Measurements from ENCODE around the gene ASIC2. TPM values are rescaled to one million over a fixed set of nuclear protein-coding genes. Genes with fewer than 3 reads are reported as not detected.

ASIC2 gene
- total RNA-seq, 2 experiments from 2014 or later, result not detected

- H3K9me3 Mint-ChIP-seq, result no peaks in the 10 kb centered on the region
- no peak overlapping the region for H3K4me3 Mint-ChIP-seq
- H3K27ac Mint-ChIP-seq, result no peak overlapping the region
- intact Hi-C loops (cut with micrococcal nuclease), result no loop called here
- peaks cover 14% of the 10 kb centered on the region for H3K27me3 Mint-ChIP-seq
- no peaks in the 10 kb centered on the region for H3K4me1 Mint-ChIP-seq (ENCODE audit: low read depth)
- POLR2A ChIA-PET, result no interaction called here
- no peak for TF ChIP-seq CTCF (IDR thresholded peaks at IDR 0.05)
- no peak for ATAC-seq
- no peak for DNase-seq
- CTCF ChIA-PET, result interaction anchor here (1.4 kb wide), 1 partner anchor 22 kb away, joined by 4 read pairs; no protein-coding TSS in a partner anchor
- H3K36me3 Mint-ChIP-seq (ENCODE audit: low read depth), result no peaks in the 10 kb centered on the region
Observed at GRCh38 chr17:33071656-33072055, 221.4 kb downstream of the ASIC2 start.

- Mint-ChIP-seq H3K9me3 (peaks cover 2% of the 10 kb centered on the region), H3K4me1 (ENCODE audit: low read depth) (no peaks in the 10 kb centered on the region), H3K4me3 (no peak overlapping the region), H3K27me3 (peaks cover 3% of the 10 kb centered on the region), H3K27ac (no peak overlapping the region), H3K36me3 (ENCODE audit: low read depth) (no peaks in the 10 kb centered on the region)
- no peak for ATAC-seq
- ChIA-PET CTCF (no interaction called here), POLR2A (no interaction called here)
- intact Hi-C loops (cut with micrococcal nuclease), result no loop called here
- TF ChIP-seq CTCF (IDR thresholded peaks at IDR 0.05), result no peak
- DNase-seq, result no peak
Observed at GRCh38 chr17:33057564-33057963, 235.5 kb downstream of the ASIC2 start.

GRCh38 chr17:33056399-33057146 is 236.5 kb downstream of the ASIC2 start:
- intact Hi-C loops (cut with micrococcal nuclease), result no loop called here
- POLR2A ChIA-PET, result no interaction called here
- Mint-ChIP-seq H3K4me3 (no peak overlapping the region), H3K36me3 (ENCODE audit: low read depth) (no peaks in the 10 kb centered on the region), H3K27ac (no peak overlapping the region), H3K4me1 (ENCODE audit: low read depth) (no peaks in the 10 kb centered on the region), H3K27me3 (peaks cover 3% of the 10 kb centered on the region), H3K9me3 (peaks cover 2% of the 10 kb centered on the region)
- ATAC-seq, result no peak
- CTCF ChIA-PET, result no interaction called here
- DNase-seq, result no peak
- no peak for TF ChIP-seq CTCF (IDR thresholded peaks at IDR 0.05)

GRCh38 chr17:33055746-33056145 is 237.3 kb downstream of the ASIC2 start:
- Mint-ChIP-seq H3K9me3 (peaks cover 2% of the 10 kb centered on the region), H3K36me3 (ENCODE audit: low read depth) (no peaks in the 10 kb centered on the region), H3K4me3 (no peak overlapping the region), H3K4me1 (ENCODE audit: low read depth) (no peaks in the 10 kb centered on the region), H3K27ac (no peak overlapping the region), H3K27me3 (peaks cover 3% of the 10 kb centered on the region)
- TF ChIP-seq CTCF (IDR thresholded peaks at IDR 0.05), result no peak
- intact Hi-C loops (cut with micrococcal nuclease), result no loop called here
- CTCF ChIA-PET, result interaction anchor here (0.8 kb wide), 1 partner anchor 18 kb away, joined by 3 read pairs; no protein-coding TSS in a partner anchor
- DNase-seq (no peak), ATAC-seq (no peak)
- POLR2A ChIA-PET, result no interaction called here

GRCh38 chr17:33055171-33055611 is 237.9 kb downstream of the ASIC2 start:
- POLR2A ChIA-PET, result no interaction called here

More at GRCh38 chr17:33055171-33055611, 237.9 kb downstream of the ASIC2 start:
- ATAC-seq (no peak), DNase-seq (no peak)
- Mint-ChIP-seq H3K4me1 (ENCODE audit: low read depth) (no peaks in the 10 kb centered on the region), H3K27me3 (peaks cover 1% of the 10 kb centered on the region), H3K27ac (no peak overlapping the region), H3K36me3 (ENCODE audit: low read depth) (no peaks in the 10 kb centered on the region), H3K4me3 (no peak overlapping the region), H3K9me3 (no peaks in the 10 kb centered on the region)
- no peak for TF ChIP-seq CTCF (IDR thresholded peaks at IDR 0.05)
- CTCF ChIA-PET, result interaction anchor here (0.8 kb wide), 1 partner anchor 17 kb away, joined by 3 read pairs; no protein-coding TSS in a partner anchor
- intact Hi-C loops (cut with micrococcal nuclease), result no loop called here

All from activated CD8-positive, alpha-beta T cell treated with anti-CD3 and anti-CD28 coated beads for 36 hours (primary cell).